BE2C (cell line): ENCODE results near the gene NMNAT3.

ENCODE experiments used
- DNase-seq: peaks from one replicate; pipeline ENCODE4 v3.0.0-alpha.2; 2020
- H3K27me3 ChIP-seq: fragments of 250-450 bp; sonication (Bioruptor Pico); 2 replicates; pipeline ENCODE4 v1.5.1; 2020; ENCODE audit warnings: mild to moderate bottlenecking
- H3K36me3 ChIP-seq: fragments of 250-450 bp; sonication (Bioruptor Pico); 2 replicates; pipeline ENCODE4 v1.5.1; 2020; ENCODE audit warnings: mild to moderate bottlenecking
- H3K4me1 ChIP-seq: fragments of 250-450 bp; sonication (Bioruptor Pico); 2 replicates; pipeline ENCODE4 v1.5.1; 2020
- H3K4me3 ChIP-seq: 2 replicates; pipeline ENCODE4 v1.5.1; 2011; ENCODE audit warnings: low read depth, low read length
- H3K9me3 ChIP-seq: fragments of 250-450 bp; sonication (Bioruptor Pico); 2 replicates; pipeline ENCODE4 v1.5.1; 2020
- CTCF ChIP-seq: IDR thresholded peaks from 2 replicates; pipeline ENCODE4 v1.5.1; 2012; ENCODE audit warnings: mild to moderate bottlenecking, low read depth, low read length

NMNAT3 gene

DNA sequence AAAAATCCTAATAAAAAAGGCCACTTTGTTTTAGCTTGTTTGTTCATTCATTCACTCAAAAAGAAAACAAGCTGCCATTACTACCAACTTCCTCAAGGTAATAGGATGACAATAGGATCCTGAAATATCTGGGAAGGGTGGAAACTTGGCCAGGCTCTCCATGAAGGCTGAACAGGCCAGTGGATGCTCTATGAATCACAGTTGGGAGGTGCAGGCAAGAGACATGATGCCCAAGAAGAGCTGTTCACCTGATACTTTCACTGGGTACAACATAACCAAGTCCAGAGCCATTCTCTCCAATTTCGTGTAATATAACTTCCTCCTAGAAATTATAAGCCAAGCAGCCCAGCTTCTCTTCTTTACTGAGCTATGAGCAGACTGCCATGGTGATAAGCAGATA lies 37.3 kb downstream of the NMNAT3 start:
- TF ChIP-seq CTCF, result no peak
- no peaks in the 10 kb centered on the region for H3K36me3 ChIP-seq
- no peaks in the 10 kb centered on the region for H3K9me3 ChIP-seq
- no peak overlapping the region for H3K4me3 ChIP-seq
- no peak for DNase-seq
- H3K27me3 ChIP-seq, result no peaks in the 10 kb centered on the region
- H3K4me1 ChIP-seq, result no peaks in the 10 kb centered on the region

GRCh38 chr3:139639662-139640061 lies 38.1 kb downstream of the NMNAT3 start:
- H3K36me3 ChIP-seq, result no peaks in the 10 kb centered on the region
- no peak for DNase-seq
- no peaks in the 10 kb centered on the region for H3K9me3 ChIP-seq
- no peak for TF ChIP-seq CTCF
- H3K27me3 ChIP-seq, result no peaks in the 10 kb centered on the region
- H3K4me1 ChIP-seq, result no peaks in the 10 kb centered on the region
- H3K4me3 ChIP-seq, result no peak overlapping the region

DNA sequence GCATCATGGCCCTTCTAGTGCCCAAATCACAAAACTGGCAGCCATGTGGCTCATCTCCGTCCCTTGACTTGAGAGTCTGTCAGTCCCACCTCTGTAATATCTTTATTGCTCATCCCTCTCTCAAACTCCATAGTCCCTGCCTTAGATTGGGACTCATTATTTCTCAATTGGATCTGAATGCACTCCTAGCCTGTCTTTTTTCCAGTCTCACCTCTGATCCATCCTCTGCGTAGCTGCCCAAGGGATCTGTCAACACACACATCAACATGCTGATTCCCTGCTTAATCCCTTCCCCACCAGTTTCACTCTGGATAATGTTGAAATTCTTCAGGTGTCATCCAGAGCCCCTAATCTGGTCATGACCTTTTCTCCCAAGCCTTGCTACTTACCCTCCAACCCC lies 39.3 kb downstream of the NMNAT3 start:
- H3K4me1 ChIP-seq, result no peaks in the 10 kb centered on the region
- no peak for TF ChIP-seq CTCF

GRCh38 chr3:139636511-139636910 lies 41.3 kb downstream of the NMNAT3 start:
- Histone ChIP-seq H3K9me3 (no peaks in the 10 kb centered on the region), H3K4me3 (no peak overlapping the region), H3K36me3 (no peaks in the 10 kb centered on the region), H3K4me1 (no peaks in the 10 kb centered on the region), H3K27me3 (no peaks in the 10 kb centered on the region)
- no peak for DNase-seq
- TF ChIP-seq CTCF, result no peak

More for the DNA sequence above, 39.3 kb downstream of the NMNAT3 start:
- no peaks in the 10 kb centered on the region for H3K36me3 ChIP-seq
- no peaks in the 10 kb centered on the region for H3K27me3 ChIP-seq
- DNase-seq, result no peak
- no peaks in the 10 kb centered on the region for H3K9me3 ChIP-seq
- H3K4me3 ChIP-seq, result no peak overlapping the region

DNA sequence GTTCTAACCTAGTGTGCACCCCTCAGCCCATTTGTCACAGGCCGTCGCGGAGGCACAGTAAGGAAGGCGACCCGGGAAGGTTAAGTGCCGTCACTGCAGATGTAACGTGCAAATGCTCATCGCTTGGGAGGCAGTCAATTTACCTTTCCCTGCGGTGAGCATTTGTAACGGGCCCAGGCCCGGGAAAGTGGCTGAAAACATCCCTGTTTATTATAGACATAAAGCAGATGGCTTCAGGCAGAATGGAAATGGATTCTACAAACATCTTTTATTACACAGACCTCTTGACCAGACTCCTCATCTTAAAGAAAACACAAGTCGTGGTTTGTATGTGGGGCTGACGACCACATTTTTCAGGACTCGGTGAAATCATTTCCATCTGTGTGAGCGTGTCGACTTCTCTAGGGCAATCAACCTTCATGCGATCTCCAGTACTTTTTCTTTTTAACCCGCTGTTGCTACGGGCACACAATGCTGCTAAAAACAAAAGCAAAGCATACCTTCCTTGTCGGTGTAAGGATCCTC lies 43.6 kb downstream of the NMNAT3 start:
- Histone ChIP-seq H3K4me3 (no peak overlapping the region), H3K4me1 (no peaks in the 10 kb centered on the region), H3K9me3 (no peaks in the 10 kb centered on the region), H3K27me3 (no peaks in the 10 kb centered on the region), H3K36me3 (no peaks in the 10 kb centered on the region)
- no peak for TF ChIP-seq CTCF
- no peak for DNase-seq

DNA sequence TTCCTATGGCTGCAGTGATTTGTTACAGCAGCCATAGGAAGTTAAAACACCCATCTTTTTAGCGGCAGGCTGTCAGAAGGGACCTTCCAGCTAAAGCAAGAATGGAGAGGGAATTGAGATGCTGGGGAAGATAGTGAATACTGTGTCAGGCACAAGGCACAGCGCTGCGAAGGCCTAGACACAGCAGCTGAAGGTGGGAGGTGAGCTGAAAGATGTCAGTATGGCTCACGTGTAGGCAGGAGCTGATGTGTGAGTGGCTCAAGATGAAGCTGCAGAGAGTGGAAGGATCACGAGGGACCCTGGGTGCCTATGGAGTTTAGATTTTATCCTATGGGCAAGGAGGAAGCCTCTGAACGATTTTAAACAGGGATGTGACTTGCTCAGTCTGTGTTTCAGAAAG lies 44.3 kb downstream of the NMNAT3 start:
- no peak overlapping the region for H3K4me3 ChIP-seq
- no peaks in the 10 kb centered on the region for H3K36me3 ChIP-seq
- no peaks in the 10 kb centered on the region for H3K4me1 ChIP-seq
- no peaks in the 10 kb centered on the region for H3K9me3 ChIP-seq
- TF ChIP-seq CTCF, result no peak
- no peak for DNase-seq
- H3K27me3 ChIP-seq, result no peaks in the 10 kb centered on the region
